Globus pallidus (tissue), 1 donor: ENCODE data around the gene CRB2.

Experiments
- DNase-seq: peaks from one replicate; pipeline ENCODE4 v3.0.0-alpha.2; 2015; ENCODE audit warnings: low spot score

CRB2 gene

GRCh38 chr9:123355761-123356431 lies at the start of gene CRB2:
Gene CRB2 (plus strand): TSS chr9:123356197. CDS start chr9:123356261, 64 bp downstream.
- peak; percentile 77 for DNase-seq

GRCh38 chr9:123309611-123310010 lies 46.4 kb upstream of the CRB2 start:
- DNase-seq = no peak

- DNase-seq = no peak
Observed at GRCh38 chr9:123310551-123311249, 45.3 kb upstream of the CRB2 start.

- DNase-seq = no peak
Observed at GRCh38 chr9:123311250-123311752, 44.7 kb upstream of the CRB2 start.

GRCh38 chr9:123312306-123312877 lies 43.6 kb upstream of the CRB2 start:
- no peak for DNase-seq

GRCh38 chr9:123314617-123315016 lies 41.4 kb upstream of the CRB2 start:
- no peak for DNase-seq

- no peak for DNase-seq
Observed at GRCh38 chr9:123315635-123316034, 40.4 kb upstream of the CRB2 start.

GRCh38 chr9:123316053-123316718 lies 39.8 kb upstream of the CRB2 start:
- DNase-seq = no peak

- no peak for DNase-seq
Observed at GRCh38 chr9:123318202-123318601, 37.8 kb upstream of the CRB2 start.

GRCh38 chr9:123318961-123319421 lies 37.0 kb upstream of the CRB2 start:
- no peak for DNase-seq

- no peak for DNase-seq
Observed at GRCh38 chr9:123319541-123320339, 36.3 kb upstream of the CRB2 start.

- DNase-seq = no peak
Observed at GRCh38 chr9:123320814-123321213, 35.2 kb upstream of the CRB2 start.

- no peak for DNase-seq
Observed at GRCh38 chr9:123321616-123322272, 34.3 kb upstream of the CRB2 start.

- DNase-seq = no peak
Observed at GRCh38 chr9:123322273-123323195, 33.5 kb upstream of the CRB2 start.

GRCh38 chr9:123323196-123324013 lies 32.6 kb upstream of the CRB2 start:
- DNase-seq = no peak

GRCh38 chr9:123324767-123325183 lies 31.2 kb upstream of the CRB2 start:
- DNase-seq = no peak

- no peak for DNase-seq
Observed at GRCh38 chr9:123326187-123326586, 29.8 kb upstream of the CRB2 start.

GRCh38 chr9:123326662-123327093 lies 29.3 kb upstream of the CRB2 start:
- peak; percentile 61 for DNase-seq

- DNase-seq = no peak
Observed at GRCh38 chr9:123327697-123328100, 28.3 kb upstream of the CRB2 start.
